ENCODE data around the gene CFAP20DC. TPM values are rescaled to one million over a fixed set of nuclear protein-coding genes. Genes with fewer than 3 reads are reported as not detected.

Gene CFAP20DC
- total and polyA plus RNA-seq, 4 experiments from 2014 or later: 0.07 to 0.50 (median 0.26) TPM

GRCh38 chr3:58725326-58725853, 324.4 kb downstream of the CFAP20DC start:
- no peak for DNase-seq
- H3K27me3 Mint-ChIP-seq: no peaks in the 10 kb centered on the region
- POLR2A ChIA-PET (ENCODE audit: partially characterized antibody): no interaction called here
- Histone ChIP-seq H3K9me3 (ENCODE audit: control insufficient read depth in 1 of 2, low read length in 2 of 2) (no peaks in the 10 kb centered on the region), H3K4me3 (ENCODE audit: low read length in 2 of 2) (no peak overlapping the region), H3K4me1 (ENCODE audit: insufficient read depth, low read length) (no peaks in the 10 kb centered on the region), H3K27me3 (ENCODE audit: insufficient read depth, low read length) (no peaks in the 10 kb centered on the region), H3K27ac (ENCODE audit: low read depth, low read length) (no peak overlapping the region), H3K36me3 (ENCODE audit: insufficient read depth, low read length) (no peaks in the 10 kb centered on the region)
- no peaks in the 10 kb centered on the region for H3K36me3 Mint-ChIP-seq
- CTCF ChIA-PET (ENCODE audit: partially characterized antibody): no interaction called here
- intact Hi-C loops (cut with micrococcal nuclease): no loop called here
- H3K9me3 Mint-ChIP-seq: peaks cover 0 to 2% (median 0%) of the 10 kb centered on the region in 8 donors
- no peak overlapping the region for H3K27ac Mint-ChIP-seq
- H3K4me1 Mint-ChIP-seq: no peaks in the 10 kb centered on the region
- H3K4me3 Mint-ChIP-seq: no peak overlapping the region

- CTCF ChIA-PET (ENCODE audit: partially characterized antibody): no interaction called here
- no peaks in the 10 kb centered on the region for H3K36me3 ChIP-seq (ENCODE audit: insufficient read depth, low read length)
- Mint-ChIP-seq H3K4me3 (no peak overlapping the region), H3K36me3 (no peaks in the 10 kb centered on the region), H3K4me1 (no peaks in the 10 kb centered on the region), H3K27me3 (peaks cover 0 to 2% of the 10 kb centered on the region in 2 donors), H3K27ac (no peak overlapping the region), H3K9me3 (peaks cover 0 to 2% (median 0%) of the 10 kb centered on the region in 8 donors)
- DNase-seq: no peak
- H3K27ac ChIP-seq (ENCODE audit: low read depth, low read length): no peak overlapping the region
- POLR2A ChIA-PET (ENCODE audit: partially characterized antibody): no interaction called here
- no peaks in the 10 kb centered on the region for H3K9me3 ChIP-seq (ENCODE audit: control insufficient read depth in 1 of 2, low read length in 2 of 2)
- no peaks in the 10 kb centered on the region for H3K4me1 ChIP-seq (ENCODE audit: insufficient read depth, low read length)
- no peak overlapping the region for H3K4me3 ChIP-seq (ENCODE audit: low read length in 2 of 2)
- intact Hi-C loops (cut with micrococcal nuclease): no loop called here
- no peaks in the 10 kb centered on the region for H3K27me3 ChIP-seq (ENCODE audit: insufficient read depth, low read length)
Observed at GRCh38 chr3:58724336-58724735, 325.5 kb downstream of the CFAP20DC start.

DNA sequence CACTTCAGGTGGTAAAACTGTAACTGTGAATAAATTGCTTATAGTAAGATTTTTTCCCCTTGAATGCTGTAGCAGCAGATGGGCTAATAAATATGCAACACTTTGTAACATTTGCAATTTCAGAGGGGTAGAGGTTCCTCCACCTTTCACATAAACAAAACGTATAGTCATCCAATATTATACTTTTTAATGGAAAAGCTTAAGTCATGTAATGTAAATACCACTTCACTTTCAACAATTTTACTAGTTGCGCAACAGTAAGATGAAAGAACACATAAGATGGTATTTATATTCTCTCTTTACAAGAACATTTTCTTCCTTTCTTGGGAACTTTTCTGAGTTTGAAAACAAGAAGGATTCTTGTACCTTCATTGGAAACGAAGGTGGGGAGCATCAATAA, 326.7 kb downstream of the CFAP20DC start:
- Histone ChIP-seq H3K4me1 (ENCODE audit: insufficient read depth, low read length) (no peaks in the 10 kb centered on the region), H3K9me3 (ENCODE audit: control insufficient read depth in 1 of 2, low read length in 2 of 2) (no peaks in the 10 kb centered on the region), H3K27ac (ENCODE audit: low read depth, low read length) (no peak overlapping the region), H3K27me3 (ENCODE audit: insufficient read depth, low read length) (no peaks in the 10 kb centered on the region), H3K36me3 (ENCODE audit: insufficient read depth, low read length) (no peaks in the 10 kb centered on the region), H3K4me3 (ENCODE audit: low read length in 2 of 2) (no peak overlapping the region)
- ChIA-PET POLR2A (ENCODE audit: partially characterized antibody) (no interaction called here), CTCF (ENCODE audit: partially characterized antibody) (no interaction called here)
- Mint-ChIP-seq H3K27me3 (peaks cover 0 to 2% of the 10 kb centered on the region in 2 donors), H3K9me3 (peaks cover 0 to 2% (median 0%) of the 10 kb centered on the region in 8 donors), H3K4me3 (no peak overlapping the region), H3K4me1 (no peaks in the 10 kb centered on the region), H3K27ac (no peak overlapping the region), H3K36me3 (no peaks in the 10 kb centered on the region)
- DNase-seq: no peak
- intact Hi-C loops (cut with micrococcal nuclease): no loop called here

DNA sequence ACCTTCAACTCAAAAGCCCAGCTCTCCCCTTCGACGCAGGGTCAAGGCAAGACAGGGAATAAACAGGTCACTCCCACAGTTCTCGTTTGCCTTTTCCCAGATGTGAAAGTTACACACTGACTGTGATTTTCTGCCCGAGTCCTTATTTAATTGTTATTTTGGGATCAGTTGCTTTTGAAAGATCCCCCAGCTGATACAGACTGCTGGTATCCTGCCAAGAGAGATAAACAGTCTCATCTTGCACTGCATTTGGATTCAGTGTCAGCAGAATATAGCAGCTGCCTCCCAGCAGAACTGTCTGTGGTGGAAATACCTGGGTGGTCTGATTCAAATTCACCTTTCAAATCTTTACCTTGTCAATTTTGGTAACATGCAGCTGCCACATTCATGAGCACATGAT, 327.3 kb downstream of the CFAP20DC start:
- Histone ChIP-seq H3K36me3 (ENCODE audit: insufficient read depth, low read length) (no peaks in the 10 kb centered on the region), H3K27ac (ENCODE audit: low read depth, low read length) (no peak overlapping the region), H3K27me3 (ENCODE audit: insufficient read depth, low read length) (no peaks in the 10 kb centered on the region), H3K9me3 (ENCODE audit: control insufficient read depth in 1 of 2, low read length in 2 of 2) (no peaks in the 10 kb centered on the region), H3K4me1 (ENCODE audit: insufficient read depth, low read length) (no peaks in the 10 kb centered on the region), H3K4me3 (ENCODE audit: low read length in 2 of 2) (no peak overlapping the region)
- peaks cover 0 to 2% of the 10 kb centered on the region in 2 donors for H3K27me3 Mint-ChIP-seq
- H3K27ac Mint-ChIP-seq: no peak overlapping the region
- peaks cover 0 to 2% (median 0%) of the 10 kb centered on the region in 8 donors for H3K9me3 Mint-ChIP-seq
- no peaks in the 10 kb centered on the region for H3K36me3 Mint-ChIP-seq
- intact Hi-C loops (cut with micrococcal nuclease): no loop called here
- no peak overlapping the region for H3K4me3 Mint-ChIP-seq
- no peaks in the 10 kb centered on the region for H3K4me1 Mint-ChIP-seq
- no peak for DNase-seq
- ChIA-PET POLR2A (ENCODE audit: partially characterized antibody) (no interaction called here), CTCF (ENCODE audit: partially characterized antibody) (no interaction called here)

DNA sequence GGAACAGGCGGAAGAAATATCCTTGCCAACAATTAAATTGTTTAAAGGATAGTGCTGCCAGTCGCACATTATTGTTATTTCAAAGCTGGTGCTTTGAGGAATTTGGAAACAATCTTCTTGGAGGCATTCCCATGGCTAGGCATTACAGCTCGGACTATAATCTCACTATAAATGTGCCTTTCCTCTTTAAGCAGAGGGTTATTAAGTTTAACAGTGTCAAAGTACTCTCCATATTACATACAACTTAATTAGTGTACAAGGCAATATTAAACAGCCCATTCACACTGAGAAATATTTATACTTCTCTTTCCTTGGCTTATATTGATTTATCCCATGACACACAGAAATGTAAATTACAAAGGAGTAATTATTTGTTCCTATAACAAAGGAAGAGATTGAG, 329.3 kb downstream of the CFAP20DC start:
- intact Hi-C loops (cut with micrococcal nuclease): no loop called here
- Mint-ChIP-seq H3K27me3 (peaks cover 0 to 2% of the 10 kb centered on the region in 2 donors), H3K36me3 (no peaks in the 10 kb centered on the region), H3K27ac (no peak overlapping the region), H3K4me1 (no peaks in the 10 kb centered on the region), H3K4me3 (no peak overlapping the region), H3K9me3 (no peaks in the 10 kb centered on the region)
- Histone ChIP-seq H3K9me3 (ENCODE audit: control insufficient read depth in 1 of 2, low read length in 2 of 2) (no peaks in the 10 kb centered on the region), H3K4me3 (ENCODE audit: low read length in 2 of 2) (no peak overlapping the region), H3K4me1 (ENCODE audit: insufficient read depth, low read length) (no peaks in the 10 kb centered on the region), H3K27me3 (ENCODE audit: insufficient read depth, low read length) (no peaks in the 10 kb centered on the region), H3K27ac (ENCODE audit: low read depth, low read length) (no peak overlapping the region), H3K36me3 (ENCODE audit: insufficient read depth, low read length) (no peaks in the 10 kb centered on the region)
- no peak for DNase-seq
- CTCF ChIA-PET (ENCODE audit: partially characterized antibody): no interaction called here
- POLR2A ChIA-PET (ENCODE audit: partially characterized antibody): no interaction called here

DNA sequence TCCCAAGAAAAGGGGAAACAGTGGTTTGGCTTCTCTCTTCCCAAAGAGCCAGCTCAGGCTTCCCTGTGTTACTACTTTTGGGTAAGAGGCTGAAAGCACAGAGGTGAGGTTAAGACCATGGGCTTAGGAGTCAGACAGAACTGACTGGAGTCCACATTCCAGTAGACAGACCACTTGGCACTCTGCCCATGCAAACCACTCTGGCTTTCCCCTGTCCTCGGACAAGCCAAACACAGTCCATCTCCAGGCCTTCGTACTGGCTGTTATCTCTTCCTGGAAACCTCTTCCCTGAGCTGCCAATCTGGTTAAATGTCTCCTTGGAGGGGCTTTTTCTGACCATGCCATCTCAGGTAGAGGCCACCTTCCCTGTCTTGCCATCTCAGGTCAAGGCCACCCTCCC, 330.1 kb downstream of the CFAP20DC start:
- Histone ChIP-seq H3K9me3 (ENCODE audit: control insufficient read depth in 1 of 2, low read length in 2 of 2) (no peaks in the 10 kb centered on the region), H3K4me1 (ENCODE audit: insufficient read depth, low read length) (no peaks in the 10 kb centered on the region), H3K4me3 (ENCODE audit: low read length in 2 of 2) (no peak overlapping the region), H3K27ac (ENCODE audit: low read depth, low read length) (no peak overlapping the region), H3K27me3 (ENCODE audit: insufficient read depth, low read length) (no peaks in the 10 kb centered on the region), H3K36me3 (ENCODE audit: insufficient read depth, low read length) (no peaks in the 10 kb centered on the region)
- POLR2A ChIA-PET (ENCODE audit: partially characterized antibody): no interaction called here
- H3K9me3 Mint-ChIP-seq: no peaks in the 10 kb centered on the region
- H3K4me3 Mint-ChIP-seq: no peak overlapping the region
- H3K36me3 Mint-ChIP-seq: no peaks in the 10 kb centered on the region
- H3K4me1 Mint-ChIP-seq: no peaks in the 10 kb centered on the region
- intact Hi-C loops (cut with micrococcal nuclease): no loop called here
- CTCF ChIA-PET (ENCODE audit: partially characterized antibody): no interaction called here
- H3K27ac Mint-ChIP-seq: no peak overlapping the region
- peaks cover 0 to 2% of the 10 kb centered on the region in 2 donors for H3K27me3 Mint-ChIP-seq
- no peak for DNase-seq

DNA sequence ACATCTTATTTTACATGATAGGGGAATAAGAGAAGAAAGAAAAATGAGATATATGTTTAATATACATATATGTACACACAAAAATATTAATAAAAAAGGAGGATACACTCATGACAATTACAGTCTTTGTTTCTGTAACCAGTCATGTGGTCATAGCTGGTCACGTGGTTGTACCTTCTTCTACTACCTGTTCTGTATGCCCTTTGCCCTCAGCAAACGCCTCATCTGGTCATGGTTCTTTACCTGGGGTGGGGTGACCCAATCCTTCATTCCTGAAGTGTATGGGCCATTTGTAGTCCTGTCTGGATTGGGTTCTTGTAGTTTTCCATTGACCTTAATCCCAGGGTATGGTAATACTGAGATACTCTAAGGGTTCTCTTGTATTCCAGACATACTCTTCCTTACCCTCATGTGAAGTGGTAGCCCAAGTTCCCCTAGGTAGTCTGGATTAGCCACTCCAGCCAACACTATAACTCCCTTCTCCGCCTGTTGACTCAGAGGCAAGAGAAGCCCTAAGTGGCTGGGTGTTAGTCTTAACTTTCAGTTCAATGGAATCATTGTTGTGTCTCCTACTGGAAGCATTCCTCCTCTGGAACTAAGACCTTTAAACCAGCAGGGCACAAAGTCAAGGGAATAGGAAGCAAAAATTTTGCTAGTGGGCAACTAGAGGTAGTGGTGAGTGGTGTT, 336.0 kb downstream of the CFAP20DC start:
- H3K36me3 ChIP-seq (ENCODE audit: insufficient read depth, low read length): no peaks in the 10 kb centered on the region
- Mint-ChIP-seq H3K27ac (no peak overlapping the region), H3K4me3 (no peak overlapping the region), H3K27me3 (no peaks in the 10 kb centered on the region), H3K36me3 (no peaks in the 10 kb centered on the region), H3K4me1 (no peaks in the 10 kb centered on the region), H3K9me3 (no peaks in the 10 kb centered on the region)
- H3K27me3 ChIP-seq (ENCODE audit: insufficient read depth, low read length): no peaks in the 10 kb centered on the region
- ChIA-PET CTCF (ENCODE audit: partially characterized antibody) (no interaction called here), POLR2A (ENCODE audit: partially characterized antibody) (no interaction called here)
- no peaks in the 10 kb centered on the region for H3K9me3 ChIP-seq (ENCODE audit: control insufficient read depth in 1 of 2, low read length in 2 of 2)
- DNase-seq: no peak
- intact Hi-C loops (cut with micrococcal nuclease): no loop called here
- H3K27ac ChIP-seq (ENCODE audit: low read depth, low read length): no peak overlapping the region
- H3K4me1 ChIP-seq (ENCODE audit: insufficient read depth, low read length): no peaks in the 10 kb centered on the region
- H3K4me3 ChIP-seq (ENCODE audit: low read length in 2 of 2): no peak overlapping the region
